ENCODE results near the gene ASB8.
"Not testable (repeated sequence)": the region's sequence is repeated elsewhere in the genome, so short reads cannot be mapped to it uniquely, and the experiment has no call there.

ASB8 gene

DNA sequence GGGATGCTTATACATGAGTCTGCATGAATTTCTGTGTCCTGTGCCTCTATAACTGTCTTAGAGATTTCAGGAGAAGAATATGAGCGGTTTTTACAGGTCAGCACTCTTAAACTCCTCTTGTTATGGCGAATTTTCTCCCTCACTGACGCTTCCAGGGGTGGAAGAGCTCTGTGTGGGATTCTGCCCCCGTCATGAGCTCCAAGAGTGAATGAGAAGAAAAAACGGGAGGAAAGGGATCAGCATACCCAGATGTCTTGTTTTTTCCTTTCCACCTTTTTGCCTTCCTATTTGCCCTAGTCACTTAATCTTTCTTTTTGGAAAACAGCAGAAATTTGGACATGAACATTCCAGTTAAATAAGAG is 37.5 kb downstream of the ASB8 start:
- Histone ChIP-seq H3K4me1 (ENCODE audit: control insufficient read depth, insufficient read depth, low read length, poor library complexity, severe bottlenecking) (peaks cover 5% of the 10 kb centered on the region), H3K36me3 (ENCODE audit: control insufficient read depth, insufficient read depth, low read length) (peaks cover 28% of the 10 kb centered on the region), H3K9me3 (ENCODE audit: control insufficient read depth, low read length) (no peaks in the 10 kb centered on the region), H3K4me3 (ENCODE audit: extremely low read depth, insufficient read depth, low read length, poor library complexity, severe bottlenecking) (peak overlapping the region; percentile 58), H3K27ac (ENCODE audit: low read depth, low read length, severe bottlenecking) (peak overlapping the region; percentile 65)
- WGBS, 2 experiments (ENCODE audit: insufficient coverage in 2 of 2), result 0 to 17% methylated on average over 1 to 2 of the region's 5 CpGs

DNA sequence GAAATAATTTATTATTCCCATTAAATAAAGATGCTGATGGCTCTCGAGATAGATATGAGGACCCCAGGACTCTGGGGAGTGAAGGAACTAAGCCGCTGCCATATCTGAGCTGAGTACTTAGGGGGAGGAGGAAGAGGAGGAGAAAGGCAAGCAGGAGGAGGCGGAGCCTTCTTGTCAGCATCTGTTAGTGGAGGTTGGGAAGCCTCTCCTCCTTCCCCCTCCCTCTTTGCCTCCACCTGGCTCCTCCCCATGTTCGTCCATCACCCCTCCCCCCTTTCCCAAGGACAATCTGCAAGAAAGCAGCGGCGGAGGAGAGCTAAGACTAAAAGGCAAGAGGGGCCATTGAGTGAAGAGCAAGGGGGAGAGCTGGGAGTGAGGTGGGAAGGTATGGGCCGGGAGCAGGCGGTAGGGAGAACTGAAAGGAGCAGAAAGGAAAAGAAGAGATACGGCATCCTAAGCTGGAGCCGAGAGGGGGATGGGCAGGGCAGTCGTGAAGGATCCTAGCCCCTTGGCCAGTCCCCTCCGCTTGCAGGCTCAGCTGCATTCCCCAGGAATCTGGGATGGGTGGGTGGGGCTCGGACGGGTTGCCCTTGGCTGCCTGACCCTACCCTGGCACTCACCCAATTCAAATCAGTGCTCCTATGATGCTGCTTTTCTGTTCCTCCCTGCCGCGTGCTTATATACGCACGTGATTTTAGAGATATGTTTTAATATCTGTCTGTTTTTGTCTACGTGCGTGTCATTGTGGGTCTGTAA is 38.1 kb downstream of the ASB8 start, which contains the start of gene PFKM:
Gene PFKM, plus strand, starts transcription at position 287 of the 756 bp plus-strand sequence. CDS start 3,411 bp downstream, outside the sequence.
- H3K4me3 ChIP-seq (ENCODE audit: extremely low read depth, insufficient read depth, low read length, poor library complexity, severe bottlenecking), result peak within 1 kb of the TSS; percentile 58
- 0% methylated on average over 12 to 16 of the region's 20 CpGs for WGBS, 2 experiments (ENCODE audit: insufficient coverage in 2 of 2)
- peaks cover 24% of the 10 kb centered on the region for H3K36me3 ChIP-seq (ENCODE audit: control insufficient read depth, insufficient read depth, low read length)
- peak within 1 kb of the TSS; percentile 74 for H3K27ac ChIP-seq (ENCODE audit: low read depth, low read length, severe bottlenecking)
- H3K4me1 ChIP-seq (ENCODE audit: control insufficient read depth, insufficient read depth, low read length, poor library complexity, severe bottlenecking), result peaks cover 5% of the 10 kb centered on the region
- H3K9me3 ChIP-seq (ENCODE audit: control insufficient read depth, low read length), result no peaks in the 10 kb centered on the region

DNA sequence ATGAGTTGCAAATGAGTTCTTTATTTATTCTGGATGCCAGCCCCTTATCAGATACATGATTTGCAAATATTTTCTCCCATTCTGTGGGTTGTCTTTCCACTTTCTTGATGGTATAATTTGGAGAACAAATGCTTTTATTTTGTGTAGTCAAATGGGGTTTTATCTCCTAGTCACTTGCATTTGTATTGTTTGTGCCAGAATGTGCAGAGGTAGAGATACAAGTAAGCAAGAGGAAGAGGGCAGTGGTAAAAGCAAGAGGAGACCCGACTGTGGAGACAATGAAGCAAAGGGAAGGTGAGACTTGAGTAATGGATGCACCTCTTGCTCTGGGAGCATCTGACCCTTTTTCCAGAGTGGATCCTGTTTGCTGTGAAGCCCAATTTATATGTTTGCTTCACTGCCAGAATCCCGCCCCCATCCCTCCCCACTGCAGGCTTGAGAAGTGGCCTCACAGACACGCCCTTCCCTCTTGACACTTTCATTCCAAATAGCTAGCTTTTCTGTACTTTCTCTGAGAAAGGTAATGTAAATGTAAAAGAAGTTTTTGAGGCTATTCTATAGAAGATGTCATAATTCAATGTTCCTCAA is 38.9 kb downstream of the ASB8 start:
- Histone ChIP-seq H3K4me1 (ENCODE audit: control insufficient read depth, insufficient read depth, low read length, poor library complexity, severe bottlenecking) (peaks cover 5% of the 10 kb centered on the region), H3K9me3 (ENCODE audit: control insufficient read depth, low read length) (no peaks in the 10 kb centered on the region), H3K36me3 (ENCODE audit: control insufficient read depth, insufficient read depth, low read length) (peaks cover 16% of the 10 kb centered on the region), H3K4me3 (ENCODE audit: extremely low read depth, insufficient read depth, low read length, poor library complexity, severe bottlenecking) (no peak overlapping the region), H3K27ac (ENCODE audit: low read depth, low read length, severe bottlenecking) (peak overlapping the region; percentile 16)
- WGBS, 2 experiments (ENCODE audit: insufficient coverage in 2 of 2), result 49 to 91% methylated on average over 1 to 2 of the region's 3 CpGs

DNA sequence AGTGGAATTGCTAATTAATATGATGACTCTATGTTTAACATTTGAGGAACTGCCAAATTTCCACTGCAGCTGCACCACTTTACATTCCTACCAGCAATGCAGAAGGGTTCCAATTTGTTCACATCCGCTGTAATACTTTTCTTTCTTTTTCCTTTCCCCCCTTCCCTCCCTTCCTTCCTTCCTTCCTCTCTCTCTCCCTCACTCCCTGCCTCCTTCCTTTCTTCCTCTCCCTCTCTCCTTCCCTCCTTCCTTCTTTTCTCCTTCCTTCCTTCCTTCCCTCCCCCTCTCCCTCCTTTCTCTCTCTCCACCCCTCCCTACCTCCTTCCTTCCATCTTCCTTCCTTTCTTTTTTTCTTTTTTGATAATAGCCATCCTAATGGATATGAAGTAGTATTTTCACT is 41.4 kb downstream of the ASB8 start:
- Histone ChIP-seq H3K4me3 (ENCODE audit: extremely low read depth, insufficient read depth, low read length, poor library complexity, severe bottlenecking) (no peak overlapping the region), H3K36me3 (ENCODE audit: control insufficient read depth, insufficient read depth, low read length) (no peaks in the 10 kb centered on the region), H3K4me1 (ENCODE audit: control insufficient read depth, insufficient read depth, low read length, poor library complexity, severe bottlenecking) (peaks cover 5% of the 10 kb centered on the region), H3K9me3 (ENCODE audit: control insufficient read depth, low read length) (no peaks in the 10 kb centered on the region), H3K27ac (ENCODE audit: low read depth, low read length, severe bottlenecking) (no peak overlapping the region)
- WGBS, 2 experiments (ENCODE audit: insufficient coverage in 2 of 2), result 93 to 100% methylated on average over 1 of the region's 1 CpG

DNA sequence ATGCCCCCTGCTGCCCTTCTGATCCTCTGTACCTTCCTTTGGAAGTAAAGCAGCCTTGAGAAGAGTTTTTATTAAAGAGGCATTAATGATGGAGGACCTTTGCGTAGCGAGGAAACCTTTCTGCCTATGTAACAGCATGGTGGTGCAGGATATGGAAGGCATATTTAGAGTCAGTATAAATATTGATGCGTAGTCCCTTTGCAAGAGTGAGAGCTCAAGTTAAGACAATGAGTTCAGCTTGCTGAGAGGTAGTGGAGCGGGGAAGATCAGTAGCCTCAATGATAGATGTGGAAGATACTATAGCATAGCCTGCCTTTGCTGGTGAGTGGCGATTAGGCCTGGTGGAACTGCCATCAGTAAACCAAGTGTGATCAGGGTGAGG is 46.0 kb downstream of the ASB8 start:
- H3K36me3 ChIP-seq (ENCODE audit: control insufficient read depth, insufficient read depth, low read length); H3K27ac ChIP-seq (ENCODE audit: low read depth, low read length, severe bottlenecking); H3K4me3 ChIP-seq (ENCODE audit: extremely low read depth, insufficient read depth, low read length, poor library complexity, severe bottlenecking); H3K9me3 ChIP-seq (ENCODE audit: control insufficient read depth, low read length): not testable (repeated sequence)
- WGBS, 2 experiments (ENCODE audit: insufficient coverage in 2 of 2), result 93 to 96% methylated on average over 3 to 5 of the region's 5 CpGs
- H3K4me1 ChIP-seq (ENCODE audit: control insufficient read depth, insufficient read depth, low read length, poor library complexity, severe bottlenecking), result peaks cover 12% of the 10 kb centered on the region

- no peaks in the 10 kb centered on the region for H3K9me3 ChIP-seq (ENCODE audit: control insufficient read depth, low read length)
- H3K27ac ChIP-seq (ENCODE audit: low read depth, low read length, severe bottlenecking), result no peak overlapping the region
- H3K36me3 ChIP-seq (ENCODE audit: control insufficient read depth, insufficient read depth, low read length), result no peaks in the 10 kb centered on the region
- H3K4me1 ChIP-seq (ENCODE audit: control insufficient read depth, insufficient read depth, low read length, poor library complexity, severe bottlenecking), result peaks cover 12% of the 10 kb centered on the region
- WGBS, 2 experiments (ENCODE audit: insufficient coverage in 2 of 2), result 86 to 100% methylated on average over 1 of the region's 1 CpG
- no peak overlapping the region for H3K4me3 ChIP-seq (ENCODE audit: extremely low read depth, insufficient read depth, low read length, poor library complexity, severe bottlenecking)
Observed at GRCh38 chr12:48110691-48111311, 46.5 kb downstream of the ASB8 start.

DNA sequence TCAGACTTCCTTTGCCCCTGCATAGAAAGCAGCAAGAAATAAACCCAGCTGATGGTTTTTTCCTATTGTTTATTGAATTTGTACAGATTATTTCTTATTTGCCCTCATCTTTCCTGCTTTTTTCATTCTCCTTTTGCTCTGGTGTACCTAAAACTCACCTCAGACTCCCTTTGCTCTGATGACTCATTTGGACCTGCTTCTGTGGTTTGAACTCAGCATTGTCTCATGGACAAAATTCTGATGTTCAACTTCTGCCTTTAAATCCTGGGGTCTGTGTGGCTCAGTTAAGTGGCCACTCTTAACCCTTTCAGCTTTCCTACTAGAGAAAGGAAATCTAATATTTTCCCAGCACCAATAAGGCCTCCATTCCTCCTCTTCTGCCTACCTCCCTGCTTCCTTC is 47.9 kb downstream of the ASB8 start:
- H3K27ac ChIP-seq (ENCODE audit: low read depth, low read length, severe bottlenecking), result no peak overlapping the region
- no peaks in the 10 kb centered on the region for H3K9me3 ChIP-seq (ENCODE audit: control insufficient read depth, low read length)
- H3K4me1 ChIP-seq (ENCODE audit: control insufficient read depth, insufficient read depth, low read length, poor library complexity, severe bottlenecking), result peaks cover 12% of the 10 kb centered on the region
- no peaks in the 10 kb centered on the region for H3K36me3 ChIP-seq (ENCODE audit: control insufficient read depth, insufficient read depth, low read length)
- no peak overlapping the region for H3K4me3 ChIP-seq (ENCODE audit: extremely low read depth, insufficient read depth, low read length, poor library complexity, severe bottlenecking)

GRCh38 chr12:48106681-48107613 is 50.4 kb downstream of the ASB8 start:
- Histone ChIP-seq H3K27ac (ENCODE audit: low read depth, low read length, severe bottlenecking) (peak overlapping the region; percentile 96), H3K36me3 (ENCODE audit: control insufficient read depth, insufficient read depth, low read length) (no peaks in the 10 kb centered on the region), H3K4me1 (ENCODE audit: control insufficient read depth, insufficient read depth, low read length, poor library complexity, severe bottlenecking) (peaks cover 12% of the 10 kb centered on the region), H3K9me3 (ENCODE audit: control insufficient read depth, low read length) (no peaks in the 10 kb centered on the region), H3K4me3 (ENCODE audit: extremely low read depth, insufficient read depth, low read length, poor library complexity, severe bottlenecking) (peak overlapping the region; percentile 79)
- WGBS, 2 experiments (ENCODE audit: insufficient coverage in 2 of 2), result 82 to 97% methylated on average over 3 to 4 of the region's 5 CpGs

GRCh38 chr12:48105867-48106680 is 51.2 kb downstream of the ASB8 start, which contains the start of gene SENP1:
Gene SENP1 (minus strand): TSS chr12:48106079. CDS start chr12:48101472, 4,607 bp downstream.
- H3K27ac ChIP-seq (ENCODE audit: low read depth, low read length, severe bottlenecking), result peak within 1 kb of the TSS; percentile 96
- no peaks in the 10 kb centered on the region for H3K36me3 ChIP-seq (ENCODE audit: control insufficient read depth, insufficient read depth, low read length)
- H3K4me1 ChIP-seq (ENCODE audit: control insufficient read depth, insufficient read depth, low read length, poor library complexity, severe bottlenecking), result peaks cover 12% of the 10 kb centered on the region
- no peaks in the 10 kb centered on the region for H3K9me3 ChIP-seq (ENCODE audit: control insufficient read depth, low read length)
- peak within 1 kb of the TSS; percentile 79 for H3K4me3 ChIP-seq (ENCODE audit: extremely low read depth, insufficient read depth, low read length, poor library complexity, severe bottlenecking)
- WGBS, 2 experiments (ENCODE audit: insufficient coverage in 2 of 2), result 3% methylated on average over 34 to 44 of the region's 53 CpGs

All from mesodermal cell (in vitro differentiated cells).